ENCODE results near the gene AQP5. TPM values are rescaled to one million over a fixed set of nuclear protein-coding genes. Genes with fewer than 3 reads are reported as not detected.

The AQP5 gene
- total RNA-seq, 1 experiment from 2014 or later: not detected

GRCh38 chr12:49968471-49968870 lies 6.8 kb downstream of the AQP5 start:
- H3K4me1 ChIP-seq (ENCODE audit: insufficient read depth, low read length): peaks cover 6% of the 10 kb centered on the region
- no peaks in the 10 kb centered on the region for H3K36me3 ChIP-seq (ENCODE audit: low read depth, low read length)
- POLR2A ChIA-PET (ENCODE audit: unreplicated experiment): no interaction called here
- no TSS peak for BruUV-seq (replicated peaks)
- no peak overlapping the region for H3K9ac ChIP-seq (ENCODE audit: low read length)
- DNase-seq (no peak), ATAC-seq (no peak)
- H3K27me3 ChIP-seq (ENCODE audit: low read length): no peaks in the 10 kb centered on the region
- TF ChIP-seq, protein P1, sequence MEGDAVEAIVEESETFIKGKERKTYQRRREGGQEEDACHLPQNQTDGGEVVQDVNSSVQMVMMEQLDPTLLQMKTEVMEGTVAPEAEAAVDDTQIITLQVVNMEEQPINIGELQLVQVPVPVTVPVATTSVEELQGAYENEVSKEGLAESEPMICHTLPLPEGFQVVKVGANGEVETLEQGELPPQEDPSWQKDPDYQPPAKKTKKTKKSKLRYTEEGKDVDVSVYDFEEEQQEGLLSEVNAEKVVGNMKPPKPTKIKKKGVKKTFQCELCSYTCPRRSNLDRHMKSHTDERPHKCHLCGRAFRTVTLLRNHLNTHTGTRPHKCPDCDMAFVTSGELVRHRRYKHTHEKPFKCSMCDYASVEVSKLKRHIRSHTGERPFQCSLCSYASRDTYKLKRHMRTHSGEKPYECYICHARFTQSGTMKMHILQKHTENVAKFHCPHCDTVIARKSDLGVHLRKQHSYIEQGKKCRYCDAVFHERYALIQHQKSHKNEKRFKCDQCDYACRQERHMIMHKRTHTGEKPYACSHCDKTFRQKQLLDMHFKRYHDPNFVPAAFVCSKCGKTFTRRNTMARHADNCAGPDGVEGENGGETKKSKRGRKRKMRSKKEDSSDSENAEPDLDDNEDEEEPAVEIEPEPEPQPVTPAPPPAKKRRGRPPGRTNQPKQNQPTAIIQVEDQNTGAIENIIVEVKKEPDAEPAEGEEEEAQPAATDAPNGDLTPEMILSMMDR (conservative IDR thresholded peaks at IDR 0.05; ENCODE audit: low read depth, low read length): no peak
- no peak for TF ChIP-seq EZH2phosphoT487 (IDR thresholded peaks at IDR 0.05; ENCODE audit: borderline replicate concordance, low read length)
- no peak for TF ChIP-seq EZH2 (IDR thresholded peaks at IDR 0.05; ENCODE audit: low read length, unreplicated experiment)
- no peak overlapping the region for H3K4me3 ChIP-seq (ENCODE audit: low read length)
- H3K9me2 ChIP-seq (replicated peaks; ENCODE audit: low read length): no peaks in the 10 kb centered on the region
- no peak overlapping the region for H3K4me2 ChIP-seq (ENCODE audit: low read length)
- H2AFZ ChIP-seq (ENCODE audit: low read length): no peak overlapping the region
- H3K79me2 ChIP-seq (ENCODE audit: low read length): no peaks in the 10 kb centered on the region
- no peak overlapping the region for H3K27ac ChIP-seq (ENCODE audit: low read length)
- H3K9me3 ChIP-seq (ENCODE audit: low read length): no peaks in the 10 kb centered on the region
- no peaks in the 10 kb centered on the region for H4K20me1 ChIP-seq (ENCODE audit: low read length)
- no peaks in the 10 kb centered on the region for H3F3A ChIP-seq (ENCODE audit: low read length, unreplicated experiment)
- CTCF ChIA-PET: interaction anchor here (0.7 to 2.7 kb wide), 4 partner anchors 9 to 103 kb away, joined by 3 to 38 read pairs (median 14); no protein-coding TSS in a partner anchor
- intact Hi-C loops (cut with micrococcal nuclease): loop anchor here (10.0 kb wide), 2 partner anchors 104 to 194 kb away; no protein-coding TSS in a partner anchor

DNA sequence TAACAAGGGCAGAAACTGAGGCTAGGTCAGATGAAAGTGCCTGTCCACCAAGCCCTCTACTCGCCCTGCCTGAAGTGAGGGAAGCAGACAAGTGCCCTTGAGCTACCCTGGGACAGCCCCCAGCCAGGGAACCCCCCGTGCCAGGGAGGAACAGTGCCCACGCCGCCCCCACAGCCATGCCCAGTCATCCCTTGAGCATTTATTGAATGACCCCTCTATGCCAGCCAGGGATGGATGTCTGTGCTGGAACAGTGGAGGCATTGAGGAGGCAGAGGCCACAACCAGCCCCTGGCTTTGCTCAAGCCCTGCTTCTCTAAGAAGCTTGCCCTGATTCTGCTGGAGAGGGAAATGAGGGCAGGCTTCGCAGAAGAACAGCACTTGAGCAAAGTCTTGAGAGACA lies 7.4 kb downstream of the AQP5 start:
- H3K79me2 ChIP-seq (ENCODE audit: low read length): no peaks in the 10 kb centered on the region
- BruUV-seq (replicated peaks): no TSS peak
- no peak overlapping the region for H3K9ac ChIP-seq (ENCODE audit: low read length)
- no peaks in the 10 kb centered on the region for H3K27me3 ChIP-seq (ENCODE audit: low read length)
- H3K27ac ChIP-seq (ENCODE audit: low read length): no peak overlapping the region
- no peaks in the 10 kb centered on the region for H4K20me1 ChIP-seq (ENCODE audit: low read length)
- POLR2A ChIA-PET (ENCODE audit: unreplicated experiment): no interaction called here
- ATAC-seq (no peak), DNase-seq (no peak)
- peaks cover 3% of the 10 kb centered on the region; the same call in 1 of the 2 replicates for H3K4me1 ChIP-seq (ENCODE audit: insufficient read depth, low read length)
- H3K36me3 ChIP-seq (ENCODE audit: low read depth, low read length): no peaks in the 10 kb centered on the region
- no peak overlapping the region for H3K4me2 ChIP-seq (ENCODE audit: low read length)
- CTCF ChIA-PET: interaction anchor here (0.7 to 2.7 kb wide), 2 partner anchors 87 to 102 kb away, joined by 3 to 22 read pairs; no protein-coding TSS in a partner anchor
- intact Hi-C loops (cut with micrococcal nuclease): loop anchor here (10.0 kb wide), 2 partner anchors 104 to 194 kb away; no protein-coding TSS in a partner anchor
- no peak for TF ChIP-seq EZH2 (IDR thresholded peaks at IDR 0.05; ENCODE audit: low read length, unreplicated experiment)
- no peaks in the 10 kb centered on the region for H3K9me3 ChIP-seq (ENCODE audit: low read length)
- H2AFZ ChIP-seq (ENCODE audit: low read length): no peak overlapping the region
- no peaks in the 10 kb centered on the region for H3F3A ChIP-seq (ENCODE audit: low read length, unreplicated experiment)
- no peak overlapping the region for H3K4me3 ChIP-seq (ENCODE audit: low read length)
- no peaks in the 10 kb centered on the region for H3K9me2 ChIP-seq (replicated peaks; ENCODE audit: low read length)

- Histone ChIP-seq H4K20me1 (ENCODE audit: low read length) (no peaks in the 10 kb centered on the region), H3K9ac (ENCODE audit: low read length) (no peak overlapping the region), H3K4me2 (ENCODE audit: low read length) (no peak overlapping the region), H3K27me3 (ENCODE audit: low read length) (no peaks in the 10 kb centered on the region), H3K9me2 (replicated peaks; ENCODE audit: low read length) (no peaks in the 10 kb centered on the region), H3F3A (ENCODE audit: low read length, unreplicated experiment) (no peaks in the 10 kb centered on the region), H2AFZ (ENCODE audit: low read length) (no peak overlapping the region), H3K9me3 (ENCODE audit: low read length) (no peaks in the 10 kb centered on the region), H3K4me3 (ENCODE audit: low read length) (no peak overlapping the region), H3K4me1 (ENCODE audit: insufficient read depth, low read length) (peaks cover 3% of the 10 kb centered on the region; the same call in 1 of the 2 replicates), H3K79me2 (ENCODE audit: low read length) (no peaks in the 10 kb centered on the region), H3K36me3 (ENCODE audit: low read depth, low read length) (no peaks in the 10 kb centered on the region), H3K27ac (ENCODE audit: low read length) (no peak overlapping the region)
- intact Hi-C loops (cut with micrococcal nuclease): loop anchor here (10.0 kb wide), 2 partner anchors 105 to 195 kb away; no protein-coding TSS in a partner anchor
- ATAC-seq (no peak), DNase-seq (no peak)
- CTCF ChIA-PET: no interaction called here
- no TSS peak for BruUV-seq (replicated peaks)
- TF ChIP-seq, protein P1 (conservative IDR thresholded peaks at IDR 0.05; ENCODE audit: low read depth, low read length): no peak
- TF ChIP-seq EZH2phosphoT487 (IDR thresholded peaks at IDR 0.05; ENCODE audit: borderline replicate concordance, low read length) (no peak), EZH2 (IDR thresholded peaks at IDR 0.05; ENCODE audit: low read length, unreplicated experiment) (no peak)
- POLR2A ChIA-PET (ENCODE audit: unreplicated experiment): no interaction called here
Measured at GRCh38 chr12:49969651-49970429, 8.2 kb downstream of the AQP5 start.
